Transverse colon (tissue), 4 donors: ENCODE results near the gene RAD52. TPM values are rescaled to one million over a fixed set of nuclear protein-coding genes. Genes with fewer than 3 reads are reported as not detected.

Experiments used
- DNase-seq: peaks from one replicate; pipeline ENCODE4 v3.0.0-alpha.2; 2019
- H3K27ac ChIP-seq, 4 donors: fragments of 200-600 bp; sonication (generic); 2 replicates each; pipeline ENCODE4 v1.5.1; 2016 to 2018; ENCODE audit warnings: inconsistent platforms in 4 of 4
- H3K27me3 ChIP-seq: fragments of 200-600 bp; sonication (generic); 2 replicates; pipeline ENCODE4 v1.5.1; 2017; ENCODE audit warnings: inconsistent platforms
- H3K36me3 ChIP-seq, 4 donors: fragments of 200-600 bp; sonication (generic); 2 replicates each; pipeline ENCODE4 v1.5.1; 2017 to 2019; ENCODE audit warnings: inconsistent platforms in 4 of 4
- H3K4me1 ChIP-seq, 4 donors: fragments of 200-600 bp; sonication (generic); 2 replicates each; pipeline ENCODE4 v1.5.1; 2017 to 2020; ENCODE audit warnings: inconsistent platforms in 4 of 4
- H3K4me3 ChIP-seq, 4 donors: fragments of 200-600 bp; sonication (generic); 1 replicate in 1 of 4; 2 replicates in 3 of 4; pipeline versions ENCODE4 v1.5.1 to v1.6.1; 2017 to 2019; ENCODE audit warnings: inconsistent platforms in 4 of 4
- H3K9me3 ChIP-seq, 2 donors: fragments of 200-600 bp; sonication (generic); 2 replicates each; pipeline ENCODE4 v1.5.1; 2017 to 2019; ENCODE audit warnings: inconsistent platforms in 2 of 2
- CTCF ChIP-seq, 5 experiments: fragments of 200-600 bp in 3 of 5; fragments of 450-650 bp in 2 of 5; sonication (generic) in 3 of 5; IDR thresholded peaks; 1 replicate in 2 of 5; 2 replicates in 3 of 5; pipeline ENCODE4 v1.5.1; 2016 to 2017; ENCODE audit warnings: antibody characterized with exemption in 5 of 5, inconsistent platforms in 3 of 5, mild to moderate bottlenecking in 2 of 5, moderate library complexity in 1 of 5
- EP300 ChIP-seq: sonication (generic); formaldehyde crosslinking; IDR thresholded peaks from one replicate; pipeline ENCODE4 v1.6.1; 2017; ENCODE audit warnings: antibody characterized with exemption, low read depth
- POLR2A ChIP-seq: fragments of 450-650 bp; IDR thresholded peaks from one replicate; pipeline ENCODE4 v1.6.1; 2016; ENCODE audit warnings: antibody characterized with exemption, mild to moderate bottlenecking, moderate library complexity
- POLR2AphosphoS5 ChIP-seq, 3 donors: sonication (generic); formaldehyde crosslinking; IDR thresholded peaks; one replicate each; pipeline ENCODE4 v1.6.1; 2016; ENCODE audit warnings: antibody characterized with exemption in 3 of 3
- WGBS, 2 donors: methylation state at CpG; one replicate each; pipeline ENCODE4 v1.1.5; 2018; ENCODE audit warnings: low coverage in 1 of 2; 5-methylcytosine and 5-hydroxymethylcytosine counted together
- in situ Hi-C, 4 donors: fragments of 200-750 bp; cut with MboI; loops; one replicate each; pipeline versions ENCODE4 v1.15.0 to v1.15.1; 2017; ENCODE audit warnings: low sequenced_read_pairs in 3 of 4, low pct_ligation_motif_present in 1 of 4, low pct_unique_long_range_greater_than_20kb in 1 of 4
- intact Hi-C: fragments of 100-400 bp; cut with DNase I; formaldehyde crosslinking; loops from one replicate; pipeline ENCODE4 v1.15.1; 2023; ENCODE audit warnings: low total_unique reads
- total RNA-seq, 4 donors: library from RNA; depleted of rRNA; stranded (reverse); fragments of >200 nt; gene quantifications; one replicate each; pipeline ENCODE4 v1.1.0, GENCODE V29; 2016

Gene RAD52
- total RNA-seq, 4 donors from 2014 or later, result 12.7 to 84.2 (median 31.4) TPM

GRCh38 chr12:926641-927040, 22.9 kb downstream of the RAD52 start:
- intact Hi-C loops (no loop called here), in situ Hi-C loops (loop anchor here in 1 of 4 donors (25.0 kb wide), 1 partner anchor 364 kb away; no protein-coding TSS in a partner anchor)
- DNase-seq, result no peak
- TF ChIP-seq EP300 (no peak), CTCF (IDR thresholded peaks at IDR 0.05) (no peak), POLR2AphosphoS5 (IDR thresholded peaks at IDR 0.05) (no peak), POLR2A (no peak)
- WGBS, 2 donors, result 86 to 95% methylated on average over 7 to 12 of the region's 12 CpGs
- Histone ChIP-seq H3K36me3 (peaks cover 0 to 67% (median 23%) of the 10 kb centered on the region in 4 donors), H3K27me3 (no peaks in the 10 kb centered on the region), H3K9me3 (no peaks in the 10 kb centered on the region), H3K4me1 (no peaks in the 10 kb centered on the region), H3K4me3 (no peak overlapping the region), H3K27ac (no peak overlapping the region)

GRCh38 chr12:922285-922684, 27.2 kb downstream of the RAD52 start:
- no peaks in the 10 kb centered on the region for H3K27me3 ChIP-seq
- H3K4me3 ChIP-seq, result no peak overlapping the region
- no peaks in the 10 kb centered on the region for H3K4me1 ChIP-seq
- 73 to 76% methylated on average over 2 of the region's 2 CpGs for WGBS, 2 donors
- peaks cover 0 to 51% (median 8%) of the 10 kb centered on the region in 4 donors for H3K36me3 ChIP-seq
- intact Hi-C loops (no loop called here), in situ Hi-C loops (no loop called here)
- no peaks in the 10 kb centered on the region for H3K9me3 ChIP-seq
- no peak overlapping the region for H3K27ac ChIP-seq
- TF ChIP-seq CTCF (IDR thresholded peaks at IDR 0.05), result no peak
- TF ChIP-seq POLR2AphosphoS5 (IDR thresholded peaks at IDR 0.05), result no peak
- no peak for TF ChIP-seq EP300
- no peak for TF ChIP-seq POLR2A
- no peak for DNase-seq

GRCh38 chr12:920676-921075, 28.8 kb downstream of the RAD52 start:
- in situ Hi-C loops (no loop called here), intact Hi-C loops (no loop called here)
- H3K27me3 ChIP-seq, result no peaks in the 10 kb centered on the region
- DNase-seq, result no peak
- H3K4me1 ChIP-seq, result no peaks in the 10 kb centered on the region
- no peak overlapping the region for H3K27ac ChIP-seq
- no peaks in the 10 kb centered on the region for H3K9me3 ChIP-seq
- no peak for TF ChIP-seq EP300
- TF ChIP-seq CTCF (IDR thresholded peaks at IDR 0.05), result no peak
- TF ChIP-seq POLR2A, result no peak
- no peak for TF ChIP-seq POLR2AphosphoS5 (IDR thresholded peaks at IDR 0.05)
- WGBS, 2 donors, result 95 to 100% methylated on average over 1 of the region's 1 CpG
- H3K36me3 ChIP-seq, result peaks cover 0 to 45% (median 9%) of the 10 kb centered on the region in 4 donors
- no peak overlapping the region for H3K4me3 ChIP-seq

- no peak for DNase-seq
- TF ChIP-seq EP300, result no peak
- TF ChIP-seq POLR2AphosphoS5 (IDR thresholded peaks at IDR 0.05), result no peak
- no peak for TF ChIP-seq CTCF (IDR thresholded peaks at IDR 0.05)
- no peak for TF ChIP-seq POLR2A
- Histone ChIP-seq H3K4me1 (no peaks in the 10 kb centered on the region), H3K9me3 (no peaks in the 10 kb centered on the region), H3K27me3 (no peaks in the 10 kb centered on the region), H3K4me3 (no peak overlapping the region), H3K27ac (no peak overlapping the region), H3K36me3 (peaks cover 0 to 47% (median 12%) of the 10 kb centered on the region in 4 donors)
- WGBS, 2 donors, result 92 to 97% methylated on average over 11 to 23 of the region's 23 CpGs
- in situ Hi-C loops, result no loop called here
- intact Hi-C loops, result no loop called here
Measured at GRCh38 chr12:916712-917445, 32.6 kb downstream of the RAD52 start.
